Smooth muscle cell (in vitro differentiated cells): ENCODE data around the gene MYRIP. TPM values are rescaled to one million over a fixed set of nuclear protein-coding genes. Genes with fewer than 3 reads are reported as not detected.

ENCODE experiments used
- DNase-seq: peaks from one replicate; lab custom pipeline; 2025; ENCODE audit not compliant: unreplicated experiment; lab: John Stamatoyannopoulos, UW
- H2AFZ ChIP-seq: fragments of 200-600 bp; sonication (generic); 2 replicates; pipeline ENCODE4 v1.6.0; 2016; ENCODE audit warnings: antibody characterized with exemption, low read depth, mild to moderate bottlenecking
- H3F3A ChIP-seq: fragments of 200-600 bp; sonication (generic); 2 replicates; pipeline ENCODE4 v1.6.0; 2017; ENCODE audit warnings: antibody characterized with exemption, low read depth
- H3K27ac ChIP-seq: fragments of 200-600 bp; sonication (generic); 2 replicates; pipeline ENCODE4 v1.5.1; 2016; ENCODE audit warnings: low read depth, mild to moderate bottlenecking
- H3K27me3 ChIP-seq: fragments of 200-600 bp; sonication (generic); 2 replicates; pipeline ENCODE4 v1.6.1; 2016; ENCODE audit warnings: low read depth, mild to moderate bottlenecking
- H3K36me3 ChIP-seq: fragments of 200-600 bp; sonication (generic); 2 replicates; pipeline ENCODE4 v1.5.1; 2016; ENCODE audit warnings: low read depth
- H3K4me1 ChIP-seq: fragments of 200-600 bp; sonication (generic); 2 replicates; pipeline ENCODE4 v1.5.1; 2016; ENCODE audit warnings: low read depth
- H3K4me2 ChIP-seq: fragments of 200-600 bp; sonication (generic); 2 replicates; pipeline ENCODE4 v1.6.0; 2016; ENCODE audit warnings: mild to moderate bottlenecking
- H3K4me3 ChIP-seq: fragments of 200-600 bp; sonication (generic); 2 replicates; pipeline ENCODE4 v1.5.1; 2016; ENCODE audit warnings: mild to moderate bottlenecking
- H3K79me2 ChIP-seq: fragments of 200-600 bp; sonication (generic); 2 replicates; pipeline ENCODE4 v1.6.0; 2016; ENCODE audit warnings: low read depth, mild to moderate bottlenecking
- H3K9ac ChIP-seq: fragments of 200-600 bp; sonication (generic); 2 replicates; pipeline ENCODE4 v1.6.0; 2016; ENCODE audit warnings: low read depth
- H3K9me3 ChIP-seq: fragments of 200-600 bp; sonication (generic); replicated peaks from 2 replicates; pipeline ENCODE4 v1.5.1; 2016; ENCODE audit warnings: low read depth
- H4K20me1 ChIP-seq: fragments of 200-600 bp; sonication (generic); 2 replicates; pipeline ENCODE4 v1.6.0; 2016; ENCODE audit warnings: low read depth
- WGBS: methylation state at CpG from one replicate; pipeline ENCODE4 v1.1.7; 2016; ENCODE audit warnings: low lambda C conversion rate; 5-methylcytosine and 5-hydroxymethylcytosine counted together
- polyA plus RNA-seq: library from polyadenylated mRNA; unstranded; fragments of >200 nt; fragmentation: Nextera tagmentation; extraction: Ambion mirVana; gene quantifications from 2 replicates; pipeline ENCODE4 v1.2.1, GENCODE V29; 2016
- total RNA-seq: library from RNA; depleted of rRNA; stranded (reverse); fragments of >200 nt; gene quantifications from 2 replicates; pipeline ENCODE4 v1.2.3, GENCODE V29; 2014
- TF ChIP-seq, protein P1 (sequence below): fragments of 200-600 bp; sonication (generic); IDR thresholded peaks from 2 replicates; pipeline ENCODE4 v1.5.1; 2017; ENCODE audit warnings: borderline replicate concordance, mild to moderate bottlenecking, antibody characterized with exemption; ENCODE audit not compliant: insufficient read depth, poor library complexity, severe bottlenecking

MYRIP gene
- total and polyA plus RNA-seq, 2 experiments from 2014 or later = not detected

DNA sequence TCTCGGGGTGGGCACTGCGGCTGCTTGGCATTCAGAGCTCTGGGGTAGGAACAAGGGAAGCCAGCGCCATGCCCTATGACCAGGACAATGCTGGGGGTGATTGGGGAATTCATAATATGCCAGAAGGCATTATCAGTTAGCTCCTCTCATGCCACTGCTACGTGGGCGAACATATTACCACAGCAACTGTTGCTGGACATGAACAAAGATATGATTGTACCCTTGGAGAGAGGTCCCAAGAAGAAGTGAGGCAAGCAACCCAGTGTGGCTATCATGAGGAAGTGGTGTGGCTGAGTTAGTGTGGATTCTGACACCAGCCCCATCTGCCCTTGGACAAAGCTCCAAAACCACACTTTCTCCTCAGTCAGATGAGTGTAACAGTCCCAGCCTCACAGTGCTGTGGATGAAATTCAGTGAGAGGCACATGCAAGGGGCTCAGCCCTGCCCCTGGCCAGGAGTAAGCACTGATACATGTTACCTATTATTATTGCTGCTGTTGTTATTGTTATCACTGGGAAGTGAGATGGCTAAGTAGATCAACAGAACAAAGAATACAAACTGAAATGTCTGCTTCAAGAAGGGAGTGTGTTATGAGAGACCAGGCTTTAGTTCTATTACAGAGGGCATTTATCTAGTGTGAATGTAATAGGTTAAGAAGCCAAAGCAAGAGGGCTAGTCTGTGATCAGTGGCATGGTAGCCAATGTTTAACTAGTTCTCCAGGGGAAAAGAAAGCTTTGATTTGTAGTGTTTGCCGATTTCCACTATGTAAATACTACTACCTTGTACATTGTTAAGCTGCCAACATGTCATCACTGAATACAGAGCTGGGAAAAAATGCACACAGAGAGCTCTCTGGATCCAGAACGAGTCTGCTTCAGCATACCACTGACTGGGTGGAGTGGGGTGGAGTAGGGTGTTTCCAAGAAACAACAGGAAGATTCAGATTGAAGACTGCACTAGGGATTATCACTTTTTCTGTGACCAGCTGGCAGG is 277.8 kb downstream of the MYRIP start:
- Histone ChIP-seq H3K79me2 (no peaks in the 10 kb centered on the region), H3F3A (no peaks in the 10 kb centered on the region), H3K27ac (no peak overlapping the region), H3K9ac (no peak overlapping the region), H3K4me3 (no peak overlapping the region), H3K4me2 (no peak overlapping the region), H4K20me1 (no peaks in the 10 kb centered on the region), H3K36me3 (no peaks in the 10 kb centered on the region), H3K4me1 (no peaks in the 10 kb centered on the region), H3K27me3 (peaks cover 4% of the 10 kb centered on the region), H3K9me3 (no peaks in the 10 kb centered on the region), H2AFZ (no peak overlapping the region)
- TF ChIP-seq, protein P1, sequence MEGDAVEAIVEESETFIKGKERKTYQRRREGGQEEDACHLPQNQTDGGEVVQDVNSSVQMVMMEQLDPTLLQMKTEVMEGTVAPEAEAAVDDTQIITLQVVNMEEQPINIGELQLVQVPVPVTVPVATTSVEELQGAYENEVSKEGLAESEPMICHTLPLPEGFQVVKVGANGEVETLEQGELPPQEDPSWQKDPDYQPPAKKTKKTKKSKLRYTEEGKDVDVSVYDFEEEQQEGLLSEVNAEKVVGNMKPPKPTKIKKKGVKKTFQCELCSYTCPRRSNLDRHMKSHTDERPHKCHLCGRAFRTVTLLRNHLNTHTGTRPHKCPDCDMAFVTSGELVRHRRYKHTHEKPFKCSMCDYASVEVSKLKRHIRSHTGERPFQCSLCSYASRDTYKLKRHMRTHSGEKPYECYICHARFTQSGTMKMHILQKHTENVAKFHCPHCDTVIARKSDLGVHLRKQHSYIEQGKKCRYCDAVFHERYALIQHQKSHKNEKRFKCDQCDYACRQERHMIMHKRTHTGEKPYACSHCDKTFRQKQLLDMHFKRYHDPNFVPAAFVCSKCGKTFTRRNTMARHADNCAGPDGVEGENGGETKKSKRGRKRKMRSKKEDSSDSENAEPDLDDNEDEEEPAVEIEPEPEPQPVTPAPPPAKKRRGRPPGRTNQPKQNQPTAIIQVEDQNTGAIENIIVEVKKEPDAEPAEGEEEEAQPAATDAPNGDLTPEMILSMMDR = no peak
- DNase-seq = no peak
- WGBS = 88% methylated on average over 7 of the region's 7 CpGs

DNA sequence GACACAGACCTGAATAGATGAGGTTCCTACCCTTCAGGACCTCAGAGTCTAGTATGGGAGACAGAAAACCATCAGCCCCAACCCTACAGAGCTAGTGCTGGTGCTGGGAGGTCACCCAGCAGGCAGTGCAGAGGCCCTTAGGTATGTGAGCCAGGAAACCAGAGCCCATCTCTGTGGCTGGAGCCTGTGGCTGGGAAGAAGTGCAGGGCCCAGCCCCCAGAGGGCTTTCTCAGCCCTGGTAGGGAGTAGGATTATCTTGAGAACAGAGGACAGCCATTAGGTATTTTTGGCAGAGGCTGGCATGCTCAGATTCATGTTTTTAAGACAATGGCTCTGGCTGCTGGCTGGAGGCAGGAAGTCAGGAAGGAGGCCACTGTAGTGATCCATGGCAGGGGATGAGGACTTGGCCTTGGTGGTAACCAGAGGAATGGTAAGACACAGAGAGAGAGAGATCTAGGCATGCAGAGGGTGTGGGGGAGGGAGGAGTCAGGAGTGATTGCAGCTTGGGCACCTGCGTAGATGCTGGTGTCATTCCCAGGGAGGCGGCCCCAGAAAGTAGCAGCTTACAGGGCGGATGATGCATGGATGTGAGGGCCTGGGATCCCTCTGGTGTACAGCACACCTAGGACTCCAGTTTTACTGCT is 279.2 kb downstream of the MYRIP start:
- H4K20me1 ChIP-seq = no peaks in the 10 kb centered on the region
- H2AFZ ChIP-seq = no peak overlapping the region
- H3K27ac ChIP-seq = no peak overlapping the region
- no peaks in the 10 kb centered on the region for H3F3A ChIP-seq
- H3K9me3 ChIP-seq = no peaks in the 10 kb centered on the region
- no peaks in the 10 kb centered on the region for H3K4me1 ChIP-seq
- WGBS = 94% methylated on average over 3 of the region's 3 CpGs
- H3K4me2 ChIP-seq = no peak overlapping the region
- H3K36me3 ChIP-seq = no peaks in the 10 kb centered on the region
- H3K27me3 ChIP-seq = peaks cover 4% of the 10 kb centered on the region
- DNase-seq = no peak
- TF ChIP-seq, protein P1 = no peak
- no peak overlapping the region for H3K9ac ChIP-seq
- H3K4me3 ChIP-seq = no peak overlapping the region
- H3K79me2 ChIP-seq = no peaks in the 10 kb centered on the region

DNA sequence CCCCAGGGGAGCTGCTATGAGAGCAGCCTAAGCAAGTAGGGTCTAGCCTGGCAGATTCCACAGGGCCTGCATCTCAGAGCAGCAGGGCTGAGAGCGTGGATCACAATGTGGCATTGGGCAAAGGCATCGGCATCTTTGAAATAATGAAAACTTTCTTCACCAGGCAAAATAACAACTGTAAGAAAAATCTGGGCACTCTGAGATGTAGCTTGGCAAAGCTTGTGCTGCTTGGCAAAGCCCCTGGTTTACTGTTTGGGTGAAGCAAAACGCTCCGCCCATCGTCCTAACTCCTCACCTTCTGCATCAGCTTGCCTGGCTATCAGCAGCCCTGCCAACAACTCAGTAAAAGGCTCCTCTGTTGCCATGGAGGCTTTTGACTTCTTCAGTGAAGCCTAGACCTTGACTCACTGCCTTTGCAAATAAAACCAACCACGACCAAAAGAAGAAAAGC is 287.3 kb downstream of the MYRIP start:
- DNase-seq = no peak
- TF ChIP-seq, protein P1 = no peak
- no peaks in the 10 kb centered on the region for H3F3A ChIP-seq
- no peaks in the 10 kb centered on the region for H3K4me1 ChIP-seq
- no peak overlapping the region for H2AFZ ChIP-seq
- H3K4me2 ChIP-seq = no peak overlapping the region
- H3K9ac ChIP-seq = no peak overlapping the region
- no peak overlapping the region for H3K4me3 ChIP-seq
- no peaks in the 10 kb centered on the region for H3K9me3 ChIP-seq
- no peaks in the 10 kb centered on the region for H3K36me3 ChIP-seq
- no peaks in the 10 kb centered on the region for H3K27me3 ChIP-seq
- no peak overlapping the region for H3K27ac ChIP-seq
- 87% methylated on average over 6 of the region's 6 CpGs for WGBS
- no peaks in the 10 kb centered on the region for H3K79me2 ChIP-seq
- H4K20me1 ChIP-seq = no peaks in the 10 kb centered on the region
